HG02852 (cell line): ENCODE data around the gene TBC1D10A.

Experiments
- ATAC-seq: cut with Tn5 transposase; IDR thresholded peaks from one replicate; pipeline ENCODE4 v1.9.1; 2021; ENCODE audit warnings: mild to moderate bottlenecking, moderate library complexity; ENCODE audit not compliant: unreplicated experiment

TBC1D10A gene

GRCh38 chr22:30249049-30250038 lies 77.4 kb downstream of the TBC1D10A start:
- no peak for ATAC-seq

GRCh38 chr22:30248484-30248883 lies 78.3 kb downstream of the TBC1D10A start:
- no peak for ATAC-seq

GRCh38 chr22:30247974-30248373 lies 78.8 kb downstream of the TBC1D10A start:
- ATAC-seq = no peak

- no peak for ATAC-seq
Measured at GRCh38 chr22:30247561-30247960, 79.2 kb downstream of the TBC1D10A start.

- ATAC-seq = no peak
Measured at GRCh38 chr22:30246814-30247376, 79.8 kb downstream of the TBC1D10A start.

- ATAC-seq = no peak
Measured at GRCh38 chr22:30245985-30246813, 80.5 kb downstream of the TBC1D10A start, which contains the start of gene LIF. Gene LIF (minus strand): TSS chr22:30246759. CDS start chr22:30246695, 64 bp downstream.

- ATAC-seq = no peak
Measured at GRCh38 chr22:30245181-30245984, 81.4 kb downstream of the TBC1D10A start.

- ATAC-seq = no peak
Measured at GRCh38 chr22:30244641-30245040, 82.1 kb downstream of the TBC1D10A start.

GRCh38 chr22:30244066-30244465 lies 82.7 kb downstream of the TBC1D10A start:
- no peak for ATAC-seq

GRCh38 chr22:30243661-30244060 lies 83.1 kb downstream of the TBC1D10A start:
- ATAC-seq = no peak
